ENCODE measurements around the gene PEAR1.

GRCh38 chr1:156913809-156914387, 20.4 kb downstream of the PEAR1 start:
- TF ChIP-seq, protein P1, sequence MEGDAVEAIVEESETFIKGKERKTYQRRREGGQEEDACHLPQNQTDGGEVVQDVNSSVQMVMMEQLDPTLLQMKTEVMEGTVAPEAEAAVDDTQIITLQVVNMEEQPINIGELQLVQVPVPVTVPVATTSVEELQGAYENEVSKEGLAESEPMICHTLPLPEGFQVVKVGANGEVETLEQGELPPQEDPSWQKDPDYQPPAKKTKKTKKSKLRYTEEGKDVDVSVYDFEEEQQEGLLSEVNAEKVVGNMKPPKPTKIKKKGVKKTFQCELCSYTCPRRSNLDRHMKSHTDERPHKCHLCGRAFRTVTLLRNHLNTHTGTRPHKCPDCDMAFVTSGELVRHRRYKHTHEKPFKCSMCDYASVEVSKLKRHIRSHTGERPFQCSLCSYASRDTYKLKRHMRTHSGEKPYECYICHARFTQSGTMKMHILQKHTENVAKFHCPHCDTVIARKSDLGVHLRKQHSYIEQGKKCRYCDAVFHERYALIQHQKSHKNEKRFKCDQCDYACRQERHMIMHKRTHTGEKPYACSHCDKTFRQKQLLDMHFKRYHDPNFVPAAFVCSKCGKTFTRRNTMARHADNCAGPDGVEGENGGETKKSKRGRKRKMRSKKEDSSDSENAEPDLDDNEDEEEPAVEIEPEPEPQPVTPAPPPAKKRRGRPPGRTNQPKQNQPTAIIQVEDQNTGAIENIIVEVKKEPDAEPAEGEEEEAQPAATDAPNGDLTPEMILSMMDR (IDR thresholded peaks at IDR 0.05): no peak
- TF ChIP-seq POLR2A (IDR thresholded peaks at IDR 0.05) (no peak), POLR2AphosphoS5 (IDR thresholded peaks at IDR 0.05) (no peak), EP300 (IDR thresholded peaks at IDR 0.05) (no peak)
